Smooth muscle cell (in vitro differentiated cells): ENCODE data around the gene MTRFR. TPM values are rescaled to one million over a fixed set of nuclear protein-coding genes. Genes with fewer than 3 reads are reported as not detected.

Experiments used
- DNase-seq: peaks from one replicate; lab custom pipeline; 2025; ENCODE audit not compliant: unreplicated experiment; lab: John Stamatoyannopoulos, UW
- H2AFZ ChIP-seq: fragments of 200-600 bp; sonication (generic); 2 replicates; pipeline ENCODE4 v1.6.0; 2016; ENCODE audit warnings: antibody characterized with exemption, low read depth, mild to moderate bottlenecking
- H3F3A ChIP-seq: fragments of 200-600 bp; sonication (generic); 2 replicates; pipeline ENCODE4 v1.6.0; 2017; ENCODE audit warnings: antibody characterized with exemption, low read depth
- H3K27ac ChIP-seq: fragments of 200-600 bp; sonication (generic); 2 replicates; pipeline ENCODE4 v1.5.1; 2016; ENCODE audit warnings: low read depth, mild to moderate bottlenecking
- H3K27me3 ChIP-seq: fragments of 200-600 bp; sonication (generic); 2 replicates; pipeline ENCODE4 v1.6.1; 2016; ENCODE audit warnings: low read depth, mild to moderate bottlenecking
- H3K36me3 ChIP-seq: fragments of 200-600 bp; sonication (generic); 2 replicates; pipeline ENCODE4 v1.5.1; 2016; ENCODE audit warnings: low read depth
- H3K4me1 ChIP-seq: fragments of 200-600 bp; sonication (generic); 2 replicates; pipeline ENCODE4 v1.5.1; 2016; ENCODE audit warnings: low read depth
- H3K4me2 ChIP-seq: fragments of 200-600 bp; sonication (generic); 2 replicates; pipeline ENCODE4 v1.6.0; 2016; ENCODE audit warnings: mild to moderate bottlenecking
- H3K4me3 ChIP-seq: fragments of 200-600 bp; sonication (generic); 2 replicates; pipeline ENCODE4 v1.5.1; 2016; ENCODE audit warnings: mild to moderate bottlenecking
- H3K79me2 ChIP-seq: fragments of 200-600 bp; sonication (generic); 2 replicates; pipeline ENCODE4 v1.6.0; 2016; ENCODE audit warnings: low read depth, mild to moderate bottlenecking
- H3K9ac ChIP-seq: fragments of 200-600 bp; sonication (generic); 2 replicates; pipeline ENCODE4 v1.6.0; 2016; ENCODE audit warnings: low read depth
- H3K9me3 ChIP-seq: fragments of 200-600 bp; sonication (generic); replicated peaks from 2 replicates; pipeline ENCODE4 v1.5.1; 2016; ENCODE audit warnings: low read depth
- H4K20me1 ChIP-seq: fragments of 200-600 bp; sonication (generic); 2 replicates; pipeline ENCODE4 v1.6.0; 2016; ENCODE audit warnings: low read depth
- WGBS: methylation state at CpG from one replicate; pipeline ENCODE4 v1.1.7; 2016; ENCODE audit warnings: low lambda C conversion rate; 5-methylcytosine and 5-hydroxymethylcytosine counted together
- polyA plus RNA-seq: library from polyadenylated mRNA; unstranded; fragments of >200 nt; fragmentation: Nextera tagmentation; extraction: Ambion mirVana; gene quantifications from 2 replicates; pipeline ENCODE4 v1.2.1, GENCODE V29; 2016
- total RNA-seq: library from RNA; depleted of rRNA; stranded (reverse); fragments of >200 nt; gene quantifications from 2 replicates; pipeline ENCODE4 v1.2.3, GENCODE V29; 2014
- TF ChIP-seq, protein P1 (sequence below): fragments of 200-600 bp; sonication (generic); IDR thresholded peaks from 2 replicates; pipeline ENCODE4 v1.5.1; 2017; ENCODE audit warnings: borderline replicate concordance, mild to moderate bottlenecking, antibody characterized with exemption; ENCODE audit not compliant: insufficient read depth, poor library complexity, severe bottlenecking

MTRFR gene
- total and polyA plus RNA-seq, 2 experiments from 2014 or later: 9.8 to 14.5 TPM

DNA sequence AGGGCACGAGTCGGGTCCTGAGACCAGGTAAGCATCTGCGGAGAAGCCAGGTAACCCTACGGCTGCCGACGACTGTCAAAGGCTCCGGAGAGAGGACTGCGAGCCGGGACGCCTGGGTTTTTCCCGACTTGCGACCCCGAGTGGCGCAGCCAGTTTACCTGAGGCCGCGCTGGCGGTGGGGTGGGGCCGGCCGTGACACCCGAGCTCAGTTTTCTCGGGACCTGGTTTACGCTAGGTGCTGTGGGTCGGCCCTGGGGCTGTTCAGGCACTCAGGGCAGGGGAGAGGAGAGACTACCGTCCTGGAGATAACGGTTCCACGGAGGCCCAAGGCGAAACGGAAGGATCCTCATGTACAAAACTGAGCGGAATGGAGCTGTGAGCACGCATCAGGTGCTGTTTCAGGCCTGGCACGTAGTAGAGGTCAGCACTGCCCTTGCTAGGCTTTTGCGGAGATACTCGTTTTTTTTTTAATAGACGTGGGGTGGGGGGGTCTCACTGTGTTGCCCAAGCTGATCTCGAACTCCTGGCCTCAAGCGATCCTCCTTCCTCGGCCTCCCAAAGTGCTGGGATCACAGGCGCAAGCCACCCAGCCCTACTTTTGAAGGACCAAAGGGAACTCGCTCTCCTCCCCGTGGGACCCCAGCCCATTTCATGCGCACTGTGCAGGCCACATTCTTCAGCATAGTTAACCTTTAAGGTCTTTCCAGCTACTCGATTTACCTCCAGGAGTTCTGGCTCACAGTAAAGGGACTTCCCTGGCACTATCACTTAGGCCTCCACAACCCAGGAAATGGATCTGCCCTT, 471 bp downstream of the MTRFR start:
- whole genome bisulfite sequencing: 12% methylated on average over 39 of the region's 42 CpGs
- peak overlapping the region; percentile 95 for H3K4me2 ChIP-seq
- TF ChIP-seq, protein P1, sequence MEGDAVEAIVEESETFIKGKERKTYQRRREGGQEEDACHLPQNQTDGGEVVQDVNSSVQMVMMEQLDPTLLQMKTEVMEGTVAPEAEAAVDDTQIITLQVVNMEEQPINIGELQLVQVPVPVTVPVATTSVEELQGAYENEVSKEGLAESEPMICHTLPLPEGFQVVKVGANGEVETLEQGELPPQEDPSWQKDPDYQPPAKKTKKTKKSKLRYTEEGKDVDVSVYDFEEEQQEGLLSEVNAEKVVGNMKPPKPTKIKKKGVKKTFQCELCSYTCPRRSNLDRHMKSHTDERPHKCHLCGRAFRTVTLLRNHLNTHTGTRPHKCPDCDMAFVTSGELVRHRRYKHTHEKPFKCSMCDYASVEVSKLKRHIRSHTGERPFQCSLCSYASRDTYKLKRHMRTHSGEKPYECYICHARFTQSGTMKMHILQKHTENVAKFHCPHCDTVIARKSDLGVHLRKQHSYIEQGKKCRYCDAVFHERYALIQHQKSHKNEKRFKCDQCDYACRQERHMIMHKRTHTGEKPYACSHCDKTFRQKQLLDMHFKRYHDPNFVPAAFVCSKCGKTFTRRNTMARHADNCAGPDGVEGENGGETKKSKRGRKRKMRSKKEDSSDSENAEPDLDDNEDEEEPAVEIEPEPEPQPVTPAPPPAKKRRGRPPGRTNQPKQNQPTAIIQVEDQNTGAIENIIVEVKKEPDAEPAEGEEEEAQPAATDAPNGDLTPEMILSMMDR: no peak
- H4K20me1 ChIP-seq: peaks cover 9% of the 10 kb centered on the region
- peak overlapping the region; percentile 97 for H2AFZ ChIP-seq
- no peak for DNase-seq
- peaks cover 6% of the 10 kb centered on the region for H3F3A ChIP-seq
- H3K9ac ChIP-seq: peak overlapping the region; percentile 88
- H3K27me3 ChIP-seq: no peaks in the 10 kb centered on the region
- H3K4me1 ChIP-seq: peaks cover 29% of the 10 kb centered on the region
- no peaks in the 10 kb centered on the region for H3K36me3 ChIP-seq
- H3K4me3 ChIP-seq: peak overlapping the region; percentile 88
- H3K9me3 ChIP-seq: no peaks in the 10 kb centered on the region
- peak overlapping the region; percentile 61 for H3K27ac ChIP-seq
- peaks cover 64% of the 10 kb centered on the region for H3K79me2 ChIP-seq

DNA sequence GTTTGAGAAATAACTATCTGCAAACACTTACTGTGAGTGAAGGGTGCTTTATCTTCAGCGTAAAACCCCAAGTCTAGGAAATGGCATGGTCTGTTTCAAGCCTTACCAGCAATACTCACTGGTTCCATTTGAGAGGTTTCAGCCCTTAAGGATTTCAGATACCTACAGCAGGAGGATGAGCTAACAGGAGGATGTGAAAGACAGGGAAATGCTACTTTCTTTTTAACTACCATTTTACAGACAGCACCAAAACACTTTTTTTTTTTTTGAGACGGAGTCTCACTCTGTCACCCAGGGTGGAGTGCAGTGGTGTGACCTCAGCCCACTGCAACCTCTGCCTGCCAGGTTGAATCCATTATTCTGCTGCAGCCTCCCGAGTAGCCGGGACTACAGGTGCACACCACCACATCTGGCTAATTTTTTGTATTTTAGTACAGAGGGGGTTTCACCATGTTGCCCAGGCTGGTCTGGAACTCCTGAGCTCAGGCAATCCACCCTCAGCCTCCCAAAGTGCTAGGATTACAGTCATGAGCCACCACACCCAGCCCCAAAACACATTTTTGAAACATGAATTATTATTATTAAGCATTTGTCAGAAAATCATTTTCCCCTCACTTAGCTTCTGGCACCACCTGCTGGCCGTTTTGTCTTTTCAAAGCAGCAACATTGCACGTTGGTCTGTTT, 4.6 kb downstream of the MTRFR start:
- H4K20me1 ChIP-seq: peaks cover 9% of the 10 kb centered on the region
- H3F3A ChIP-seq: peaks cover 6% of the 10 kb centered on the region
- peaks cover 45% of the 10 kb centered on the region for H3K79me2 ChIP-seq
- H3K4me1 ChIP-seq: peaks cover 11% of the 10 kb centered on the region
- no peak overlapping the region for H3K9ac ChIP-seq
- no peaks in the 10 kb centered on the region for H3K36me3 ChIP-seq
- H3K4me2 ChIP-seq: no peak overlapping the region
- no peak overlapping the region for H3K27ac ChIP-seq
- no peaks in the 10 kb centered on the region for H3K27me3 ChIP-seq
- TF ChIP-seq, protein P1: peak; percentile 79
- no peak overlapping the region for H2AFZ ChIP-seq
- 59% methylated on average over 6 of the region's 6 CpGs for WGBS
- no peak overlapping the region for H3K4me3 ChIP-seq
- no peaks in the 10 kb centered on the region for H3K9me3 ChIP-seq
- DNase-seq: peak; percentile 6

DNA sequence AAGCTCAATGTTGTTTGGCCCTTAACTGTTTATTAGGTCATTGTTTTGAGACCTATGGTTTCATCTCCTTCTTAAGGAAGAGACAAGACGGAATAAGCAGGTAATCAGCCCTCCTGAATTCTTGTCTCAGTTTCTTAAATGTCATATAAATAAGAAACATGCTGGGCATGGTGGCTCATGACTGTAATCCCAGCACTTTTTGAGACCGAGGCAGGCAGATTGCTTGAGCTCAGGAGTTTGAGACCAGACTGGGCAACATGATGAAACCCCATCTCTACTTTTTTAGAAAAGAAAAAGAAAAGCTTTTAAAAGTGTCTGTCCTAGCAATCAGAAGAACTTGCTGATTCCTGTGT, 5.1 kb downstream of the MTRFR start:
- Histone ChIP-seq H3K9me3 (no peaks in the 10 kb centered on the region), H3K9ac (no peak overlapping the region), H3K27me3 (no peaks in the 10 kb centered on the region), H3F3A (peaks cover 6% of the 10 kb centered on the region), H3K4me3 (no peak overlapping the region), H3K36me3 (no peaks in the 10 kb centered on the region), H4K20me1 (peaks cover 9% of the 10 kb centered on the region), H2AFZ (no peak overlapping the region), H3K4me1 (peaks cover 11% of the 10 kb centered on the region), H3K27ac (no peak overlapping the region), H3K4me2 (no peak overlapping the region), H3K79me2 (peaks cover 45% of the 10 kb centered on the region)
- DNase-seq: no peak
- TF ChIP-seq, protein P1: no peak
- WGBS: 71% methylated on average over 2 of the region's 2 CpGs
